Left forelimb (tissue), 1 donor: ENCODE results near the gene A2M.

Experiments used
- DNase-seq: peaks from one replicate; pipeline ENCODE4 v3.0.0-alpha.2; 2018; ENCODE audit warnings: low spot score

Gene A2M

GRCh38 chr12:9098463-9099026 is 17.2 kb downstream of the A2M start:
- DNase-seq, result no peak

- no peak for DNase-seq
These were observed 17.6 kb downstream of the A2M start for GRCh38 chr12:9098115-9098452.

- no peak for DNase-seq
These were observed 19.0 kb downstream of the A2M start for GRCh38 chr12:9096563-9097176.

GRCh38 chr12:9095322-9095721 is 20.4 kb downstream of the A2M start:
- DNase-seq, result no peak

- DNase-seq, result no peak
These were observed 21.1 kb downstream of the A2M start for GRCh38 chr12:9094512-9095206.

- no peak for DNase-seq
These were observed 23.7 kb downstream of the A2M start for GRCh38 chr12:9091891-9092598.

- no peak for DNase-seq
These were observed 25.5 kb downstream of the A2M start for GRCh38 chr12:9090220-9090619.

- no peak for DNase-seq
These were observed 28.5 kb downstream of the A2M start for GRCh38 chr12:9087087-9087835.

- DNase-seq, result no peak
These were observed 29.6 kb downstream of the A2M start for GRCh38 chr12:9086087-9086486.

- DNase-seq, result no peak
These were observed 31.3 kb downstream of the A2M start for GRCh38 chr12:9084417-9084816.

- DNase-seq, result no peak
These were observed 31.9 kb downstream of the A2M start for GRCh38 chr12:9083793-9084192.

- no peak for DNase-seq
These were observed 33.9 kb downstream of the A2M start for GRCh38 chr12:9081667-9082427.

GRCh38 chr12:9079883-9080675 is 35.6 kb downstream of the A2M start:
- no peak for DNase-seq

- DNase-seq, result no peak
These were observed 36.6 kb downstream of the A2M start for GRCh38 chr12:9079082-9079481.

- no peak for DNase-seq
These were observed 38.3 kb downstream of the A2M start for GRCh38 chr12:9077152-9078031.

GRCh38 chr12:9076733-9077132 is 39.0 kb downstream of the A2M start:
- no peak for DNase-seq

- DNase-seq, result no peak
These were observed 40.6 kb downstream of the A2M start for GRCh38 chr12:9075138-9075535.

GRCh38 chr12:9074484-9075137 is 41.1 kb downstream of the A2M start:
- DNase-seq, result no peak

GRCh38 chr12:9073076-9073475 is 42.6 kb downstream of the A2M start:
- no peak for DNase-seq
